GM12892 (cell line): ENCODE measurements around the gene ATAD3B.
"Not testable (repeated sequence)": the region's sequence is repeated elsewhere in the genome, so short reads cannot be mapped to it uniquely, and the experiment has no call there.

Experiments
- DNase-seq: peaks from one replicate; pipeline ENCODE4 v3.0.0; 2011; ENCODE audit not compliant: insufficient read length
- FAIRE-seq: peaks from 2 replicates; lab custom pipeline; 2011; peaks lifted over from hg19 to GRCh38; lab: Jason Lieb, UNC
- POLR2A ChIP-seq: IDR thresholded peaks from 2 replicates; pipeline ENCODE4 v1.6.1; 2011; ENCODE audit warnings: low read depth, low read length, control low read depth
- POLR2AphosphoS5 ChIP-seq: IDR thresholded peaks from 2 replicates; pipeline ENCODE4 v1.6.1; 2011; ENCODE audit warnings: low read depth, low read length, control low read depth
- TAF1 ChIP-seq: IDR thresholded peaks from 2 replicates; pipeline ENCODE4 v1.6.1; 2011; ENCODE audit warnings: low read depth, mild to moderate bottlenecking, control low read depth, low read length, borderline replicate concordance

ATAD3B gene

DNA sequence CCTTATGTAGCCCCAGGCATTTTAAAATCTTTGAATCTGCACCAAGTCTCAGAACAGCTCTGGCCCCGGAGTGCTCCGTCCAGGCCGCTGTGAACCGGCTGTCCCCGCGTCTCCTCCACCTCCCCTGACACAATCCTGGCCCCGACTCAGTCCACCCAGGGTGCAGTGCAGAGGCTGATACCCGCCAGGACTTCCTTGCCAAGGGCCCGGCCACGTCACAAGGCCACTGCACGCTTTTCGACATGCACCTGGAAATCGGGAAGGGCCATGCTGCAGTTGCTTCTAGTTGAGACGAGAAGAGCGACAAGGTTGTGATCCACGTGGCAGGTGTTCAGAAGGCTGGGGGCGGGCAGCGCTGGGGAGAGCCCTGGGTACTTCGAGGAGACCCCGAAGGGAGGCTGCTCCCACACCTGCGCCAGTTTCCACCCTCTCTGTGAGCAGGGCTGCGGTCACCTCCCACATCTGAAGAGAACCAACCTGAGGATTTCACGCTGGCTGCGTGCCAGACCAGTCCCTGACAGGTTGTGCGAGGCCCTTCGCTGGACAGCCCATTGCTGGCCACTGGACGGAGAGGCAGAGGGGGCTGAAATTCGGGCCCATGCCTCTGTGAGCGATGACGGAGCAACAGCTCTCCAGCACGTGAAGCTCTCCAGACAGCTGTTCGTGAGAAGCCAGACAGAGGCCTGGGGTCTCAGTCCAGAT lies 29.3 kb upstream of the ATAD3B start:
- FAIRE-seq: no peak
- peak; percentile 19 for DNase-seq
- TF ChIP-seq TAF1 (no peak), POLR2A (no peak), POLR2AphosphoS5 (no peak)

DNA sequence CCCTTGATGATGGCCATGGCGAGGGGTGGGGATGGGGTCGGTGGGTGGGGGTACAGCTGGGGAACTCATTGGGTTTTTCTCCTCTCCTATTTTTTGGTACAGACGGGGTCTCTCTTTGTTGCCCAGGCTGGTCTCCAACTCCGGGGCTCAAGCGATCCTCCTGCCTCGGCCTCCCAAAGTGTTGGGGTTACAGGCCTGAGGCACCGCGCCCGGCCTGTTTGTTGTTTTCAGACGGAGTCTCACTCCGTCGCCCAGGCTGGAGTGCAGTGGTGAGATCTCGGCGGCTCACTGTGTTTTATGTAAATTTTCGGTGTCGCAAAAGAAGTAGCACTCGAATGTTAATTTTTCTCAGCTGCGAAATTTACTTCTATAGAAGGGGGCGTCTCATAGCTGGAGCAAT lies 24.9 kb upstream of the ATAD3B start:
- not testable (repeated sequence) for FAIRE-seq, DNase-seq

- DNase-seq (no peak), FAIRE-seq (no peak)
- TF ChIP-seq POLR2A (no peak), TAF1 (no peak), POLR2AphosphoS5 (no peak)
Measured at GRCh38 chr1:1449099-1449739, 22.3 kb upstream of the ATAD3B start, which contains the start of gene ATAD3C. TSS of gene ATAD3C (plus strand) at chr1:1449689. CDS start at chr1:1450684, 995 bp downstream.

DNA sequence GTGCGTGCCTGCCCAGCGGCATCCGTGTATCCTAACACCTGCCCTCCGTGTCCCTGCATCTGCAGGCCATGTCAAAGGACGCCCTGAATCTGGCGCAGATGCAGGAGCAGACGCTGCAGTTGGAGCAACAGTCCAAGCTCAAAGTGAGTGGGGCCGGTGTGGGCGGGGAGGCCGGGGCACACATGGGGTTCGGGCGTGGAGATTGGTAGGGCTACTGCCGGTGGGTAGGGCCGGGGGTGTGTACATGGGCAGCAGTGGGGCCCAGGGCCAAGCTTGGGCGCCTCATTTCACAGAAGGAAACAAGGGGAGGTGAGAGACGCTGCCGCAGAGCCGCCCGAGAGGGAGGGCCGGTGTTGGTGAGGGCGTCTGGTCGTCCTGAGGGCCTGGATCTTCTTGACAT lies 20.9 kb upstream of the ATAD3B start:
- FAIRE-seq, DNase-seq: not testable (repeated sequence)

- DNase-seq: no peak
- TF ChIP-seq POLR2AphosphoS5 (no peak), POLR2A (no peak), TAF1 (no peak)
- no peak for FAIRE-seq
Measured at GRCh38 chr1:1451696-1452364, 19.7 kb upstream of the ATAD3B start.

GRCh38 chr1:1452365-1452739 lies 19.2 kb upstream of the ATAD3B start:
- FAIRE-seq, DNase-seq: not testable (repeated sequence)

DNA sequence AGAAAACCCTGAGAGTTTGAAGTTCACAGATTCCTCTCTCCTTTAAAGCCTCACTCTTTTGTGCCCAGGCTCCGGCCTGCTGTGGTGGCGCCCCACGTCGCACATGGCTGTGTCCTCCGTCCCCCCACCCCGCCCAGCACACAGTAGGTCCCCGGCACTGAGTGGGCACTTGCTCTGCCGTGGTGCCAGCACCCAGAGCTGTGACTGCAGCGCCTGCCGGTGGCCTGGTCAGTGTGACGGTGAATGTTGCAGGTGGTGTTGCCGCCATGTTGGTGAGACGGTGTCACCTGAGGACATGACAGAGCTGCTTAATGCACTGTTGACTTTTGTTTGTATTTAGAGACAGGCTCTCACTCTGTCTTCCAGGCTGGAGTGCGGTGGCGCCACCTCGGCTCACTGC lies 18.7 kb upstream of the ATAD3B start:
- TF ChIP-seq TAF1: no peak
- FAIRE-seq: no peak

GRCh38 chr1:1454286-1455056 lies 17.1 kb upstream of the ATAD3B start:
- not testable (repeated sequence) for FAIRE-seq, DNase-seq

More for the DNA sequence above, 18.7 kb upstream of the ATAD3B start:
- DNase-seq: no peak

DNA sequence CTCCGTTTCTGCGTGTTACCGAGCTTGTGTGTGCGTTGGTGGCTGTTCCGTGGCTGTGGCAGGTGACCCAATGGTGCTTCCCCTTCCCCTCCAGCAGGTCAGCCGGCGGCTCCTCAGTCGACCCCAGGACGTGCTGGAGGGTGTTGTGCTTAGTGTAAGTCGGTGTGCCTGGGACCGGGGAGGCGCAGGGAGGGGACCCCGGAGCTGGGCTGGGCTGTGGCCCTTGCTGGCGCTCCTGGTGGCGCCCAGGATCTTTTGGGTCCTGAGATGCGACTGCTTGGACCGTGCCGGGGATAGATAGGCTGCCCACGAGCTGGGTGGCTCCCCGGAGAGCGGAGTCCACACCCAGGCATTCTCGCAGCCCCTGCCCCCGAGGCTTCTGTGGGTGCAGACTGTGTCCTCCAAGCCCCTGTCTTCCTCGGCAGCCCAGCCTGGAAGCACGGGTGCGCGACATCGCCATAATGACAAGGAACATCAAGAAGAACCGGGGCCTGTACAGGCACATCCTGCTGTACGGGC lies 16.1 kb upstream of the ATAD3B start:
- DNase-seq (no peak), FAIRE-seq (no peak)
- TF ChIP-seq POLR2A (no peak), TAF1 (no peak), POLR2AphosphoS5 (no peak)

- not testable (repeated sequence) for DNase-seq, FAIRE-seq
Measured at GRCh38 chr1:1455934-1456333, 15.6 kb upstream of the ATAD3B start.

GRCh38 chr1:1456683-1457255 lies 14.8 kb upstream of the ATAD3B start:
- not testable (repeated sequence) for FAIRE-seq, DNase-seq

GRCh38 chr1:1459156-1459555 lies 12.4 kb upstream of the ATAD3B start:
- not testable (repeated sequence) for DNase-seq, FAIRE-seq

DNA sequence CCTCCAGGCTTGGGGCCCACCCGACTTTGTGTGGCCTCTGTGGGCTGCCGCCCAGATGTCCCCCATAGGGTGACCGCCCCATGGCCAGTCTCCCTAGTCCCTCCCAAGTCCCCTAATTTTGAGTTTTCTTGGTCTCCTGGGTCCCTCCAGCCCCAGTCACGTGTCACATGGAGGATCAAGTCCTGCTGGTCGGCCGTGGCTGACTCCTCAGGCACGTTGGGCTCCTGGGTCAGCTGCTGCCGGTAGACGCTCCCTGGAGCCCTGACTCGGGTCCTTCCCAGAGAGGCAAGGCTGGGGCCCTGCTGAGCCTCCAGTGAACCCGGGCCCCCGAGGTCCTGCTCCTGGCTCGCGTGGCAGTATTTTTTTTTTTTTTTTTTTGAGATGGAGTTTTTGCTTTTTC lies 11.9 kb upstream of the ATAD3B start:
- DNase-seq, FAIRE-seq: not testable (repeated sequence)
